SK-N-SH (cell line): ENCODE measurements around the gene PAEP.

ENCODE experiments used
- CHD2 ChIP-seq: fragments of 150-350 bp; IDR thresholded peaks from 2 replicates; pipeline ENCODE4 v1.6.1; 2018; ENCODE audit warnings: low read length; ENCODE audit not compliant: partially characterized antibody
- CTCF ChIP-seq: fragments of 200-600 bp; sonication (generic); IDR thresholded peaks from 2 replicates; pipeline ENCODE4 v1.6.1; 2017; ENCODE audit warnings: antibody characterized with exemption, mild to moderate bottlenecking, moderate library complexity
- EP300 ChIP-seq, 2 experiments: IDR thresholded peaks; 2 replicates each; pipeline versions ENCODE4 v1.4.0 to v1.6.1; 2012; ENCODE audit warnings: borderline replicate concordance in 1 of 2, low read depth in 1 of 2, low read length in 1 of 2
- EZH2phosphoT487 ChIP-seq: fragments of 200-600 bp; sonication (generic); IDR thresholded peaks from 2 replicates; pipeline ENCODE4 v1.6.1; 2017; ENCODE audit warnings: low read depth, mixed run types, mild to moderate bottlenecking, antibody characterized with exemption, moderate library complexity, borderline replicate concordance
- FOXJ3 ChIP-seq: sonication (generic); formaldehyde crosslinking; IDR thresholded peaks from 2 replicates; pipeline ENCODE4 v1.5.1; 2020; ENCODE audit warnings: mild to moderate bottlenecking, missing genetic modification reagents
- FOXM1 ChIP-seq: IDR thresholded peaks from 2 replicates; pipeline ENCODE4 v1.4.0; 2012; ENCODE audit warnings: low read depth, mild to moderate bottlenecking
- NFIC ChIP-seq: IDR thresholded peaks from 2 replicates; pipeline ENCODE4 v1.4.0; 2012; ENCODE audit warnings: borderline replicate concordance
- NRF1 ChIP-seq: IDR thresholded peaks from 2 replicates; pipeline ENCODE4 v1.6.1; 2012; ENCODE audit warnings: low read depth, mild to moderate bottlenecking, low read length
- PBX3 ChIP-seq: IDR thresholded peaks from 2 replicates; pipeline ENCODE4; 2012
- RAD21 ChIP-seq: IDR thresholded peaks from 2 replicates; pipeline ENCODE4 v1.6.1; 2012; ENCODE audit warnings: mild to moderate bottlenecking, low read length
- REST ChIP-seq: IDR thresholded peaks from 2 replicates; pipeline ENCODE4 v1.6.1; 2012; ENCODE audit warnings: mild to moderate bottlenecking, low read depth, low read length, moderate library complexity
- TAF1 ChIP-seq: IDR thresholded peaks from 2 replicates; pipeline ENCODE4 v1.6.1; 2012; ENCODE audit warnings: low read depth, mild to moderate bottlenecking, low read length, moderate library complexity, borderline replicate concordance
- USF1 ChIP-seq: IDR thresholded peaks from 2 replicates; pipeline ENCODE4 v1.4.0; 2012; ENCODE audit warnings: low read depth, borderline replicate concordance
- ZBTB33 ChIP-seq: IDR thresholded peaks from 2 replicates; pipeline ENCODE4 v1.4.0; 2012; ENCODE audit warnings: low read depth, borderline replicate concordance

GRCh38 chr9:135580664-135581380 lies 19.3 kb downstream of the PAEP start:
- TF ChIP-seq ZBTB33: no peak
- no peak for TF ChIP-seq CHD2
- no peak for TF ChIP-seq CTCF
- TF ChIP-seq NRF1: no peak
- no peak for TF ChIP-seq FOXM1
- TF ChIP-seq NFIC: no peak
- no peak for TF ChIP-seq FOXJ3 (CRISPR knock-in tag)
- no peak for TF ChIP-seq REST
- no peak for TF ChIP-seq EP300 (IDR thresholded peaks at IDR 0.05; ENCODE audit: borderline replicate concordance in 1 of 2, low read depth in 1 of 2, low read length in 1 of 2)
- TF ChIP-seq PBX3: no peak
- TF ChIP-seq EZH2phosphoT487: no peak
- TF ChIP-seq TAF1: no peak
- TF ChIP-seq USF1: no peak
- no peak for TF ChIP-seq RAD21
